Activated naive CD4-positive, alpha-beta T cell treated with anti-CD3 and anti-CD28 coated beads for 36 hours (primary cell): Measurements from ENCODE around the gene BIVM. TPM values are rescaled to one million over a fixed set of nuclear protein-coding genes. Genes with fewer than 3 reads are reported as not detected.

Experiments used
- CTCF ChIA-PET: fragments of 350-600 bp; sonication (Branson Sonifier 250); formaldehyde crosslinking; loops from one replicate; lab custom pipeline; 2021; ENCODE audit warnings: antibody characterized with exemption; lab: Charles Lee
- DNase-seq: peaks from one replicate; pipeline ENCODE4 v3.0.0-alpha.2; 2020
- H3K27ac Mint-ChIP-seq: one replicate; pipeline ENCODE4 v1.8.0; 2021; ENCODE audit warnings: mild to moderate bottlenecking, mixed read lengths
- H3K27me3 Mint-ChIP-seq: one replicate; pipeline ENCODE4 v1.8.0; 2021; ENCODE audit warnings: low read depth, mixed read lengths
- H3K36me3 Mint-ChIP-seq: one replicate; pipeline ENCODE4 v1.8.0; 2021; ENCODE audit warnings: low read depth, mixed read lengths
- H3K4me1 Mint-ChIP-seq: one replicate; pipeline ENCODE4 v1.8.0; 2021; ENCODE audit warnings: low read depth, mixed read lengths
- H3K4me3 Mint-ChIP-seq: one replicate; pipeline ENCODE4 v1.8.0; 2021; ENCODE audit warnings: mild to moderate bottlenecking, moderate library complexity, mixed read lengths
- H3K9me3 Mint-ChIP-seq: one replicate; pipeline ENCODE4 v1.8.0; 2021; ENCODE audit warnings: mixed read lengths
- intact Hi-C: fragments of 100-400 bp; cut with micrococcal nuclease; formaldehyde crosslinking; loops from one replicate; pipeline ENCODE4 v1.15.1; 2023
- total RNA-seq, 2 experiments: library from RNA; stranded (reverse); gene quantifications; one replicate each; pipeline ENCODE4 v1.2.3, GENCODE V29; 2021

Gene BIVM
- total RNA-seq, 2 experiments from 2014 or later = 9.9 to 11.1 TPM

- Mint-ChIP-seq H3K9me3 (no peaks in the 10 kb centered on the region), H3K27ac (no peak overlapping the region), H3K4me1 (peaks cover 10% of the 10 kb centered on the region), H3K27me3 (no peaks in the 10 kb centered on the region), H3K36me3 (peaks cover 23% of the 10 kb centered on the region), H3K4me3 (no peak overlapping the region)
- CTCF ChIA-PET = no interaction called here
- intact Hi-C loops = no loop called here
- DNase-seq = no peak
These were observed 19.0 kb downstream of the BIVM start for GRCh38 chr13:102817907-102818306.

- Mint-ChIP-seq H3K4me1 (no peaks in the 10 kb centered on the region), H3K4me3 (no peak overlapping the region), H3K27ac (no peak overlapping the region), H3K9me3 (no peaks in the 10 kb centered on the region), H3K36me3 (peaks cover 15% of the 10 kb centered on the region), H3K27me3 (no peaks in the 10 kb centered on the region)
- intact Hi-C loops = no loop called here
- DNase-seq = no peak
- CTCF ChIA-PET = no interaction called here
These were observed 26.5 kb downstream of the BIVM start for GRCh38 chr13:102825400-102825799.

- intact Hi-C loops = no loop called here
- DNase-seq = no peak
- H3K27ac Mint-ChIP-seq = no peak overlapping the region
- H3K4me3 Mint-ChIP-seq = no peak overlapping the region
- H3K4me1 Mint-ChIP-seq = no peaks in the 10 kb centered on the region
- no peaks in the 10 kb centered on the region for H3K9me3 Mint-ChIP-seq
- H3K36me3 Mint-ChIP-seq = peaks cover 15% of the 10 kb centered on the region
- no peaks in the 10 kb centered on the region for H3K27me3 Mint-ChIP-seq
- CTCF ChIA-PET = interaction anchor here (0.6 kb wide), 1 partner anchor 234 kb away, joined by 3 read pairs; no protein-coding TSS in a partner anchor
These were observed 27.2 kb downstream of the BIVM start for GRCh38 chr13:102825921-102826706.

- CTCF ChIA-PET = no interaction called here
- no peak overlapping the region for H3K27ac Mint-ChIP-seq
- H3K9me3 Mint-ChIP-seq = no peaks in the 10 kb centered on the region
- intact Hi-C loops = no loop called here
- H3K4me1 Mint-ChIP-seq = no peaks in the 10 kb centered on the region
- no peaks in the 10 kb centered on the region for H3K27me3 Mint-ChIP-seq
- H3K36me3 Mint-ChIP-seq = peaks cover 9% of the 10 kb centered on the region
- H3K4me3 Mint-ChIP-seq = no peak overlapping the region
- no peak for DNase-seq
These were observed 31.7 kb downstream of the BIVM start for GRCh38 chr13:102830646-102831045.

GRCh38 chr13:102836471-102836870, 37.6 kb downstream of the BIVM start:
- DNase-seq = no peak
- no peak overlapping the region for H3K27ac Mint-ChIP-seq
- peaks cover 8% of the 10 kb centered on the region for H3K36me3 Mint-ChIP-seq
- no peaks in the 10 kb centered on the region for H3K4me1 Mint-ChIP-seq
- no peak overlapping the region for H3K4me3 Mint-ChIP-seq
- CTCF ChIA-PET = no interaction called here
- H3K27me3 Mint-ChIP-seq = no peaks in the 10 kb centered on the region
- intact Hi-C loops = no loop called here
- no peaks in the 10 kb centered on the region for H3K9me3 Mint-ChIP-seq

GRCh38 chr13:102838273-102838672, 39.4 kb downstream of the BIVM start:
- no peak overlapping the region for H3K27ac Mint-ChIP-seq
- no peaks in the 10 kb centered on the region for H3K4me1 Mint-ChIP-seq
- intact Hi-C loops = no loop called here
- peaks cover 6% of the 10 kb centered on the region for H3K36me3 Mint-ChIP-seq
- no peaks in the 10 kb centered on the region for H3K9me3 Mint-ChIP-seq
- CTCF ChIA-PET = interaction anchor here (1.0 kb wide), 1 partner anchor 282 kb away, joined by 3 read pairs; no protein-coding TSS in a partner anchor
- no peak overlapping the region for H3K4me3 Mint-ChIP-seq
- H3K27me3 Mint-ChIP-seq = no peaks in the 10 kb centered on the region
- DNase-seq = no peak

GRCh38 chr13:102838982-102839381, 40.1 kb downstream of the BIVM start:
- Mint-ChIP-seq H3K27ac (no peak overlapping the region), H3K27me3 (no peaks in the 10 kb centered on the region), H3K9me3 (no peaks in the 10 kb centered on the region), H3K4me1 (no peaks in the 10 kb centered on the region), H3K36me3 (peaks cover 6% of the 10 kb centered on the region), H3K4me3 (no peak overlapping the region)
- CTCF ChIA-PET = interaction anchor here (1.0 kb wide), 1 partner anchor 283 kb away, joined by 3 read pairs; no protein-coding TSS in a partner anchor
- intact Hi-C loops = no loop called here
- DNase-seq = no peak

GRCh38 chr13:102839462-102839861, 40.5 kb downstream of the BIVM start:
- DNase-seq = no peak
- Mint-ChIP-seq H3K27me3 (no peaks in the 10 kb centered on the region), H3K4me1 (peaks cover 2% of the 10 kb centered on the region), H3K4me3 (no peak overlapping the region), H3K36me3 (peaks cover 4% of the 10 kb centered on the region), H3K27ac (no peak overlapping the region), H3K9me3 (no peaks in the 10 kb centered on the region)
- CTCF ChIA-PET = interaction anchor here (1.0 kb wide), 1 partner anchor 283 kb away, joined by 3 read pairs; no protein-coding TSS in a partner anchor
- intact Hi-C loops = no loop called here

- peak overlapping the region; percentile 96 for H3K27ac Mint-ChIP-seq
- H3K4me3 Mint-ChIP-seq = peak overlapping the region; percentile 92
- no peak for DNase-seq
- CTCF ChIA-PET = interaction anchor here (0.9 to 4.5 kb wide), 4 partner anchors 45 to 266 kb away, joined by 5 to 23 read pairs (median 10); no protein-coding TSS in a partner anchor
- H3K4me1 Mint-ChIP-seq = peaks cover 30% of the 10 kb centered on the region
- intact Hi-C loops = loop anchor here (1.0 to 5.0 kb wide), 6 partner anchors 46 to 1218 kb away; partner anchors contain the start of genes BIVM, TEX30 and TPP2
- no peaks in the 10 kb centered on the region for H3K9me3 Mint-ChIP-seq
- peaks cover 2% of the 10 kb centered on the region for H3K36me3 Mint-ChIP-seq
- H3K27me3 Mint-ChIP-seq = no peaks in the 10 kb centered on the region
These were observed 46.3 kb downstream of the BIVM start for GRCh38 chr13:102845289-102845629.

GRCh38 chr13:102845630-102846260, 46.8 kb downstream of the BIVM start, which contains the start of gene ERCC5:
Gene ERCC5 (plus strand): TSS chr13:102846032. CDS start chr13:102846267, 235 bp downstream.
- H3K36me3 Mint-ChIP-seq = peaks cover 2% of the 10 kb centered on the region
- H3K4me1 Mint-ChIP-seq = peaks cover 35% of the 10 kb centered on the region
- no peaks in the 10 kb centered on the region for H3K9me3 Mint-ChIP-seq
- peak; percentile 96 for DNase-seq
- peak within 1 kb of the TSS; percentile 96 for H3K27ac Mint-ChIP-seq
- intact Hi-C loops = loop anchor here (1.0 to 5.0 kb wide), 7 partner anchors 46 to 1218 kb away; partner anchors contain the start of genes BIVM, TEX30 and TPP2
- CTCF ChIA-PET = interaction anchor here (0.7 to 4.5 kb wide), 10 partner anchors 25 to 266 kb away, joined by 3 to 23 read pairs (median 4); partner anchors contain the start of gene TPP2
- no peaks in the 10 kb centered on the region for H3K27me3 Mint-ChIP-seq
- H3K4me3 Mint-ChIP-seq = peak within 1 kb of the TSS; percentile 92

GRCh38 chr13:102846261-102847015, 47.5 kb downstream of the BIVM start:
- Mint-ChIP-seq H3K4me1 (peaks cover 35% of the 10 kb centered on the region), H3K27ac (peak overlapping the region; percentile 96), H3K36me3 (peaks cover 2% of the 10 kb centered on the region), H3K9me3 (no peaks in the 10 kb centered on the region), H3K27me3 (no peaks in the 10 kb centered on the region), H3K4me3 (peak overlapping the region; percentile 92)
- intact Hi-C loops = loop anchor here (1.0 to 5.0 kb wide), 5 partner anchors 117 to 1219 kb away; no protein-coding TSS in a partner anchor
- CTCF ChIA-PET = interaction anchor here (0.7 to 4.5 kb wide), 9 partner anchors 24 to 264 kb away, joined by 3 to 23 read pairs (median 4); partner anchors contain the start of gene TPP2
- DNase-seq = peak; percentile 64
